GM12864 (cell line): ENCODE results near the gene GRIK3.
"Not testable (repeated sequence)": the region's sequence is repeated elsewhere in the genome, so short reads cannot be mapped to it uniquely, and the experiment has no call there.

Experiments used
- DNase-seq: peaks from one replicate; pipeline ENCODE4 v3.0.0-alpha.2; 2011; ENCODE audit warnings: low read depth
- H3K4me3 ChIP-seq: 2 replicates; pipeline ENCODE4 v1.5.1; 2011; ENCODE audit warnings: mild to moderate bottlenecking, low read depth, low read length, control low read depth
- TF ChIP-seq, protein P1 (sequence below): IDR thresholded peaks from 2 replicates; pipeline ENCODE4 v1.5.1; 2011; ENCODE audit warnings: low read depth, mild to moderate bottlenecking, moderate library complexity, low read length, control low read depth, inconsistent platforms; ENCODE audit errors: missing control alignments

The GRIK3 gene

DNA sequence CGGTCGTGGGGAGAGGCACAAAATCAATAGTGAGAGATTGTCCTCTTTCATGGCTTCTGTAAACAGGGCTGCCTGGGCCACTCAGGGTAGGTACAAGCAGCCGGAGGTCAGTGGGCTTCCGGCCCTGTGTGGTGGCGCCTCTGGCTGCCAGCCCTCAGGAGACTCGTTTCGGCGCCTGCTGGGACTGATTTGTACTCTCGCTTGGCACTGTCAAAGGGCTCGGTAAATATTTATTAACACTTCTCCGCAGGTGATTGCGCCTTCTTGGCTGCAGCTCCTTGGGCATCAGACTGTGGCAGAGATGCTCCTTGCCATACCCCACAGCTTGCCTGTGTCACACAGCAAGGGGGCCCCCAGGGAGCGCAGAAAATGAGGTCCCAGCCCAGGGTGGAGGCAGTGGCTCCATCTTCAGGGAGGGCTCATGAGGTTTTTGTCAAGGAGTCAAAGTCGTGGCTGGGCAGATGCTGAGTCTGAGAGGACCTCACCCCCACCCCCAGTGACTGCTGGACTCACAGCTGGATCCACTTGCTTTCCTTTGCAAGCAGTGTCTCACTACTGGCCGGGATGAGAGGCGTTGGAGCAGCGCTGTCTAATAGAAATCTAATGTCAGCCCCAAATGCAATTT, 262.5 kb downstream of the GRIK3 start:
- TF ChIP-seq, protein P1, sequence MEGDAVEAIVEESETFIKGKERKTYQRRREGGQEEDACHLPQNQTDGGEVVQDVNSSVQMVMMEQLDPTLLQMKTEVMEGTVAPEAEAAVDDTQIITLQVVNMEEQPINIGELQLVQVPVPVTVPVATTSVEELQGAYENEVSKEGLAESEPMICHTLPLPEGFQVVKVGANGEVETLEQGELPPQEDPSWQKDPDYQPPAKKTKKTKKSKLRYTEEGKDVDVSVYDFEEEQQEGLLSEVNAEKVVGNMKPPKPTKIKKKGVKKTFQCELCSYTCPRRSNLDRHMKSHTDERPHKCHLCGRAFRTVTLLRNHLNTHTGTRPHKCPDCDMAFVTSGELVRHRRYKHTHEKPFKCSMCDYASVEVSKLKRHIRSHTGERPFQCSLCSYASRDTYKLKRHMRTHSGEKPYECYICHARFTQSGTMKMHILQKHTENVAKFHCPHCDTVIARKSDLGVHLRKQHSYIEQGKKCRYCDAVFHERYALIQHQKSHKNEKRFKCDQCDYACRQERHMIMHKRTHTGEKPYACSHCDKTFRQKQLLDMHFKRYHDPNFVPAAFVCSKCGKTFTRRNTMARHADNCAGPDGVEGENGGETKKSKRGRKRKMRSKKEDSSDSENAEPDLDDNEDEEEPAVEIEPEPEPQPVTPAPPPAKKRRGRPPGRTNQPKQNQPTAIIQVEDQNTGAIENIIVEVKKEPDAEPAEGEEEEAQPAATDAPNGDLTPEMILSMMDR, result no peak
- no peak for DNase-seq
- H3K4me3 ChIP-seq, result no peak overlapping the region

DNA sequence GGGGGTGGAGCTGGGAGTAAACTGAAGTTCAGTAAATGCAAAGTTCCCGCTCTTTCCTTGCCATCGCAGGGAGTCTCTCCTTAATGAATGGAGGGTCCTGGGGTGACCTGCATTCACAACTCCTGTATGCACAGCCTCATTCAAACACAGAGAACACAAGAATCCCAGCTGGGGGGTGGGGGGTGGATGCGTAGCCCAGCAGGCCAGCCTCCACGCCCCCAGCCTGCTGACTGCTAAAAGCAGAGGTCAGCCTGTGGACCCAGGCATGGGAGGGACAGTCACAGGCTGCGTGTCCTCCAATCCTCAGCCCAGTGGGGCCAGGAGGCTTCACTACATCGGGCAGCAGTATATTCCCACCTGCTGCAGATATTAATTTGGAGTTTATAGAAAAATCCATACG, 263.1 kb downstream of the GRIK3 start:
- no peak for DNase-seq
- no peak overlapping the region for H3K4me3 ChIP-seq
- TF ChIP-seq, protein P1, result no peak

DNA sequence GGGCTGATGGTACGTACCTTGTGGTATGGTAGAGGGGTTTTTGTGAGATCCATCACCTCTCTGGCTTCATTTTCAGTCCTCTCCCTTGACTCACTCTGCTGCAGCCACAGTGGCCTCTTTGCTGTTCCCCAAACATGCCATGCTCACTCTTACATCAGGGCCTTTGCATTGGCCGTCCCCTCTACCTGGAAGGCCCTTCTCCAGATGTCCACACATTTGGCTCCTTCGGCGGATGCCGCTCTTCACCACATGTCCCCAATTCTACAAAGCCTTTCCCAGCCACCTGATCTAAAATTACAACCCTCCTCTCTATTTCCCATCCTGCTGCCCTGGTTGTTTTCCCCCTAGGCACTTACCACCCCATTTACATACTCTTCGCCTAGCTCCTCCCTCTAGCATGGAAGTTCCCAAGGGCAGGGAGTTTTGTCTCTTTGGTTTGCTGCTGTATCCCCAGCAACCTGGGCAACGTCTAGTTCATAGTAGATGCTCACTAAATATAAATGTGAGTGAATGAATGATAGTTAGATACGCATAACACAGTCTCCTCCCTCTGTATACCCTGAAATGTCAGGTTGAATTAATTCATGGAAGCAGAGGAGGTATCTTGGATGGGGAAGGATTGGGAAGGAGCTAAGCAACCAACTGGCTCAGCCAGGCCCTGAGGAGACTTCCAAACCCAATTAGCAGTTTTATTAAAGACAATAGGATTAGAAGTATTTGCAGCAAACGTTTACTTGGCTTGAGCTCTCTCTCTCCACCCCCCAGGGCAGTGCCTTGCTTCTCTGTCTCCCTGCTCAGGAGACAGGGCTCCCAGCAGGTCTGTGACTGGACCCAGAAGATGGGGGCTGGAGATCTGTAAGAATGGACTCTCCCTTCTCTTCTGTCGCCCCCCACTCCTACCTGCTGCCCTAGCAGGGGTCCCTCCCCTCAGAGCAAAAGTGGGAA, 264.2 kb downstream of the GRIK3 start:
- TF ChIP-seq, protein P1, result no peak
- H3K4me3 ChIP-seq, result no peak overlapping the region

DNA sequence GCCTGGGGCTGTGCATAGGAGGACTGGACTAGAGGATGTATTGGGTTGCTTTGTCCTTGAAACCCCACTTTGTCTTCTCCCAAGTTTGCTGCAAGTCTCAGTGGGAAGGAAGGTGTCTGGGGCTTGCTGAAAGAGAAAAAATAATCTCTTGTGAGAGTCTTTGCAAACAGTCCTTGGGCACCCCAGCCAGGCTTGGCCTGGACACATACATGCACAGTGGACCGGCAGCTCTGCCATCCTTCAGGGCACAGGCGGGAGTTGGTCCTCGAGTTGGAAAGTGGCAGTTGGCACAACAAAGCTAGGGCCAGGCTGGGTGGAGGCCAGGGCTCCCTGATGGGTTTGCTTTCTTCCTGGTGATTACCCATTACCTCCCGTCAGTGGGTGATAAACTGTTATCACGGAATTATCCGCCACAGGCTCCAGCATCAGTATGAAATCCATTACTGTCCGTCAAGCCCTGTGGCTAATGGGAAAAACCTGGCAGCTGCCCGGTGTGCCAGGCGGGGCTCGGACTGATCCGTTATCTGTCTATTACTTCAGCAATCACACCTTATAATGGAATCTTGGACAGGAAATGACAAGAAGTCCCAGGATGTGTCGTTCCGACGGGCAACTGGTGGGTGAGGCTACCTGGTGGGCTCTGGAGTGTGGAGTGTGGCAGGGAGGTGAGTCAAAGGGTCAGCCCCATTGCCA, 265.7 kb downstream of the GRIK3 start:
- DNase-seq, result no peak
- no peak overlapping the region for H3K4me3 ChIP-seq
- TF ChIP-seq, protein P1, result no peak

More for the DNA sequence above, 264.2 kb downstream of the GRIK3 start:
- no peak for DNase-seq

DNA sequence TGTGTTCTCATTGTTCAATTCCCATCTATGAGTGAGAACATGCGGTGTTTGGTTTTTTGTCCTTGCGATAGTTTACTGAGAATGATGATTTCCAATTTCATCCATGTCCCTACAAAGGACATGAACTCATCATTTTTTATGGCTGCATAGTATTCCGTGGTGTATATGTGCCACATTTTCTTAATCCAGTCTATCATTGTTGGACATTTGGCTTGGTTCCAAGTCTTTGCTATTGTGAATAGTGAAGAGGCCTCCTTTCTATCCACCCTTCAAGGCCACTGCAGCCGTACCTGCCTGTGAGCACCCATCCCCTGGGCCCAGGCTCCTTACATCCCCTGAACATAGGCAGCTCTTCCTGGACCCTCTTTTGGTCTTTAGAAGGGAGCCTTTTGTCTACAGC, 266.9 kb downstream of the GRIK3 start:
- not testable (repeated sequence) for H3K4me3 ChIP-seq, DNase-seq

DNA sequence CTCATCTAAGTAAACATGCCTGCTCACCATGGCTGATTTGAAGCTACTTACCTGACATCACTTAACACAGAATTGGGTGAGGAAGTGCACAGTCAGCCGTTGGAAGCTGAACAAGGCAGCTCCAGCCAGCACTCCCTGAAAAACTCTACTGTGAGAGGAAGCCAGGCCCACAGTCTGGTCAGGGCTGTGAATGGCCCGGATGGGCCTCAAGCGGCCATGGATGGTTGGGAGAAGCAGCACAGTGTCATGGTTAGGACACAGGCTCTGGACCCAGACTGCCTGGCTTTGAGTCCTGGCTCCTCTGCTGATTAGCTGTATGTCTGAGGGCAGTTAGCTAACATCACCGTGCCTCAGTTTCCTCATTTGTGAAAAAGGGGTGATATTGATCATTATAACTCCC, 267.8 kb downstream of the GRIK3 start:
- H3K4me3 ChIP-seq, result no peak overlapping the region
- TF ChIP-seq, protein P1, result no peak
- DNase-seq, result no peak

DNA sequence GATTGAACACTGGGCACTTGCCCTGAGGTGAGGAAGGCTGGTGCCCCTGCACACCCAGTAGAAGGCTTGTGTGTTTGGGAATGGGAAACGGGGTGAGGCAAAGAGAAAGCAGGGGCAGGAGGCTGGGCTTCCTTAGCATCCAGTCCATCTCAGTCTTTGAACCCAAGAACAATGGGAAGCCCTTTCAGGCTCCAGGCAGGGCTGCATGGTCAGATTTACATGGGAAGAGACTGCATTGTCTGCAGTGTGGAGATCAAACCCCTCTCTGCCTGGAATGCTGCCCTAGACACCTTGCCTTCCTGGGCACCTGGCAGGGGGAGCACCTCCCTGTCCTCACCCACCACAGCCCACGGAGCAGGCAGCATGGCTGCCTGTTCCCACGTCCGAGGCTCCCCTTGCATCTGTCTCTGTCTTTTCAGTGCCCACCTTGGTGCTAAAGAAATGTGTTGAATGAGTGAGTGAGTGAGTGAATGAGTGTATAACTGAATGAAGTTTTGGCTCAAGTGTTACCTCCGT, 268.5 kb downstream of the GRIK3 start:
- TF ChIP-seq, protein P1, result no peak
- no peak overlapping the region for H3K4me3 ChIP-seq
- no peak for DNase-seq
